Endothelial cell of umbilical vein (primary cell): ENCODE results near the gene PLCB4.

Source experiments
- CTCF ChIP-seq, 2 donors: IDR thresholded peaks; 1 replicate in 1 of 2; 2 replicates in 1 of 2; pipeline ENCODE4 v1.5.1; 2011; ENCODE audit warnings: low read length in 2 of 2, mild to moderate bottlenecking in 2 of 2, moderate library complexity in 2 of 2, control low read depth in 1 of 2, inconsistent platforms in 1 of 2, low read depth in 1 of 2; ENCODE audit not compliant: insufficient read depth in 1 of 2; ENCODE audit errors: extremely low read depth in 1 of 2
- MAX ChIP-seq: IDR thresholded peaks from 2 replicates; pipeline ENCODE4 v1.6.1; 2011; ENCODE audit not compliant: insufficient read depth, insufficient read length
- POLR2A ChIP-seq: IDR thresholded peaks from 2 replicates; pipeline ENCODE4 v1.6.1; 2012; ENCODE audit warnings: low read depth, mild to moderate bottlenecking, control low read depth, low read length
- POLR2AphosphoS5 ChIP-seq: IDR thresholded peaks from 2 replicates; pipeline ENCODE4 v1.6.1; 2012; ENCODE audit warnings: low read depth, mild to moderate bottlenecking, control low read depth, low read length, moderate library complexity; ENCODE audit not compliant: insufficient read depth

GRCh38 chr20:9211016-9211760 is 142.3 kb downstream of the PLCB4 start:
- TF ChIP-seq POLR2A = no peak
- no peak for TF ChIP-seq CTCF (IDR thresholded peaks at IDR 0.05; ENCODE audit: extremely low read depth in 1 of 2, insufficient read depth in 1 of 2, low read depth in 1 of 2, low read length in 2 of 2)
- no peak for TF ChIP-seq MAX
- TF ChIP-seq POLR2AphosphoS5 = no peak
